Activated CD8-positive, alpha-beta T cell treated with anti-CD3 and anti-CD28 coated beads, Interleukin-2, amount 10 ng/mL, durations not matched to agents 7 days and 5 days (primary cell): Measurements from ENCODE around the gene CIZ1. TPM values are rescaled to one million over a fixed set of nuclear protein-coding genes. Genes with fewer than 3 reads are reported as not detected.
A peak's percentile ranks its signal among the peaks of the same experiment; 100 is the strongest.

Source experiments
- ATAC-seq: fragments of 150-1000 bp; cut with Tn5 transposase; one replicate; pipeline ENCODE4 v1.10.0; 2021; ENCODE audit warnings: moderate library complexity
- CTCF ChIA-PET: fragments of 350-600 bp; sonication (Branson Sonifier 250); formaldehyde crosslinking; loops from one replicate; lab custom pipeline; 2021; ENCODE audit warnings: antibody characterized with exemption; lab: Charles Lee
- POLR2A ChIA-PET: fragments of 350-600 bp; sonication (Branson Sonifier 250); formaldehyde crosslinking; loops from one replicate; lab custom pipeline; 2021; ENCODE audit warnings: antibody characterized with exemption; lab: Charles Lee
- DNase-seq: peaks from one replicate; pipeline ENCODE4 v3.0.0-alpha.2; 2020
- H3K27ac Mint-ChIP-seq: one replicate; pipeline ENCODE4 v1.8.0; 2021; ENCODE audit warnings: mild to moderate bottlenecking, mixed read lengths
- H3K27me3 Mint-ChIP-seq: one replicate; pipeline ENCODE4 v1.8.0; 2021; ENCODE audit warnings: low read depth, mixed read lengths
- H3K36me3 Mint-ChIP-seq: one replicate; pipeline ENCODE4 v1.8.0; 2021; ENCODE audit warnings: low read depth, mixed read lengths
- H3K4me1 Mint-ChIP-seq: one replicate; pipeline ENCODE4 v1.8.0; 2021; ENCODE audit warnings: low read depth, mixed read lengths
- H3K4me3 Mint-ChIP-seq: one replicate; pipeline ENCODE4 v1.8.0; 2021; ENCODE audit warnings: mild to moderate bottlenecking, mixed read lengths
- H3K9me3 Mint-ChIP-seq: one replicate; pipeline ENCODE4 v1.8.0; 2022; ENCODE audit warnings: mixed read lengths; ENCODE audit not compliant: insufficient read depth
- total RNA-seq, 2 experiments: library from RNA; stranded (reverse); gene quantifications; one replicate each; pipeline ENCODE4 v1.2.3, GENCODE V29; 2021

Gene CIZ1
- total RNA-seq, 2 experiments from 2014 or later, result 121 to 127 TPM

GRCh38 chr9:128219831-128220230 lies 28.5 kb upstream of the CIZ1 start:
- ATAC-seq (no peak), DNase-seq (no peak)
- Mint-ChIP-seq H3K4me1 (peaks cover 14% of the 10 kb centered on the region), H3K4me3 (no peak overlapping the region), H3K36me3 (no peaks in the 10 kb centered on the region), H3K27ac (no peak overlapping the region), H3K9me3 (no peaks in the 10 kb centered on the region), H3K27me3 (no peaks in the 10 kb centered on the region)
- POLR2A ChIA-PET, result no interaction called here
- CTCF ChIA-PET, result interaction anchor here (0.6 kb wide), 1 partner anchor 480 kb away, joined by 3 read pairs; no protein-coding TSS in a partner anchor

GRCh38 chr9:128218518-128219389 lies 27.4 kb upstream of the CIZ1 start:
- Mint-ChIP-seq H3K4me1 (peaks cover 14% of the 10 kb centered on the region), H3K36me3 (no peaks in the 10 kb centered on the region), H3K27ac (peak overlapping the region; percentile 68), H3K4me3 (peak overlapping the region; percentile 74), H3K27me3 (no peaks in the 10 kb centered on the region), H3K9me3 (no peaks in the 10 kb centered on the region)
- ChIA-PET CTCF (interaction anchor here (1.0 to 2.2 kb wide), 3 partner anchors 15 to 29 kb away, joined by 3 to 5 read pairs (median 3); no protein-coding TSS in a partner anchor), POLR2A (no interaction called here)
- DNase-seq (peak; percentile 96), ATAC-seq (peak; percentile 96)

DNA sequence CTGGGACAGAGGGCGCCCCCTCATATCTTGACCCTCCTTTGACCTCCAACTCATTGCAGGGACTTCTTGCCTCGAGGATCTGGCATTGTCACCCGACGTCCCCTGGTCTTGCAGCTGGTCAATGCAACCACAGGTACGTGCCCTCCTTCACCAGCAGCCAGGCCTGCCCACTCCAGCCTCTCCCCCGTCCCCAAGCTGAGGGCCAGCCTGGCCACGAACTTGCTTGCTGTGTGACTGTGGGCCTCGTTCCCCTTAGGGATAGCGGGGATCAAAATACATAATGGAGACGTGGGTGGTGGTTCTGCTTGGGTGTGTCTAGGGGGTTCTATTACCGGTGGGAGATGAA lies 26.8 kb upstream of the CIZ1 start:
- Mint-ChIP-seq H3K4me1 (peaks cover 14% of the 10 kb centered on the region), H3K27me3 (no peaks in the 10 kb centered on the region), H3K36me3 (no peaks in the 10 kb centered on the region), H3K4me3 (peak overlapping the region; percentile 74), H3K9me3 (no peaks in the 10 kb centered on the region), H3K27ac (peak overlapping the region; percentile 68)
- CTCF ChIA-PET, result interaction anchor here (1.0 to 2.2 kb wide), 3 partner anchors 15 to 28 kb away, joined by 3 to 5 read pairs (median 3); no protein-coding TSS in a partner anchor
- ATAC-seq, result no peak
- no peak for DNase-seq
- POLR2A ChIA-PET, result no interaction called here

DNA sequence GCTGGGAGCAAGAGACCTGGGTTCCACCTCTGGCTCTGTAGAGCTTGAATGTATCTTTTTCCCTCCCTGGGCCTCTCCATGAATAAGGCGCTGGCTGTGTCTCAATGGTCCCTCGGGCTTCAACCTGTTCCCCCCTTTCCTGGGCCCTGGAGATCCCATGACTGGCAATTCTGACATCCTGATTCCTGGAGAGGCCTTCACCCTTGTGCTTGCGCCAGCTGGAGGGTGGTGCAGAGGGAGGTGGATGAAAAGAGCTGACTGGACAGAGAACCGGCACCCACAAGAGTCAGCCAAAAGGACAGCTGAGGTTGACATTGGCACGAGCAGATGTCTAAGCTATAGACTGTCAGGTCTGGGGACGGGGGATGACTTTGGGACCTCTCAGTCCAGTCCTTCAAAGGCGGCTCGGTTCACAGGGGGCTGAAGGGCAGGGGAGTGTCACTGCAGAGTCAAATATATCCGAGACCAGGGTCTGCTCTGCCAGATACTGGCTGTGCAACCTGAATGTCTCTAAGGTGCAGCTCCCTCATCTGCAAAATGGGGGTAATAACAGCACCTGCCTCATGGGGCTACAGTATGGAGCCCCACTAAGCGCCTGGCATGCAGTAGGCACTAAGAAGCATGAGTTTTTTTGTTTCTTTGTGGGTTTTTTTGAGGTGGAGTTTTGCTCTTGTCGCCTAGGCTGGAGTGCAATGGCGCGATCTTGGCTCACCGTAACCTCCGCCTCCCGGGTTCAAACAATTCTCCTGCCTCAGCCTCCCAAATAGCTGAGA lies 25.6 kb upstream of the CIZ1 start:
- Mint-ChIP-seq H3K9me3 (no peaks in the 10 kb centered on the region), H3K4me1 (peaks cover 14% of the 10 kb centered on the region), H3K27me3 (peaks cover 5% of the 10 kb centered on the region), H3K4me3 (no peak overlapping the region), H3K27ac (no peak overlapping the region), H3K36me3 (no peaks in the 10 kb centered on the region)
- ChIA-PET CTCF (interaction anchor here (2.2 kb wide), 1 partner anchor 27 kb away, joined by 5 read pairs; no protein-coding TSS in a partner anchor), POLR2A (no interaction called here)
- no peak for DNase-seq
- ATAC-seq, result no peak

DNA sequence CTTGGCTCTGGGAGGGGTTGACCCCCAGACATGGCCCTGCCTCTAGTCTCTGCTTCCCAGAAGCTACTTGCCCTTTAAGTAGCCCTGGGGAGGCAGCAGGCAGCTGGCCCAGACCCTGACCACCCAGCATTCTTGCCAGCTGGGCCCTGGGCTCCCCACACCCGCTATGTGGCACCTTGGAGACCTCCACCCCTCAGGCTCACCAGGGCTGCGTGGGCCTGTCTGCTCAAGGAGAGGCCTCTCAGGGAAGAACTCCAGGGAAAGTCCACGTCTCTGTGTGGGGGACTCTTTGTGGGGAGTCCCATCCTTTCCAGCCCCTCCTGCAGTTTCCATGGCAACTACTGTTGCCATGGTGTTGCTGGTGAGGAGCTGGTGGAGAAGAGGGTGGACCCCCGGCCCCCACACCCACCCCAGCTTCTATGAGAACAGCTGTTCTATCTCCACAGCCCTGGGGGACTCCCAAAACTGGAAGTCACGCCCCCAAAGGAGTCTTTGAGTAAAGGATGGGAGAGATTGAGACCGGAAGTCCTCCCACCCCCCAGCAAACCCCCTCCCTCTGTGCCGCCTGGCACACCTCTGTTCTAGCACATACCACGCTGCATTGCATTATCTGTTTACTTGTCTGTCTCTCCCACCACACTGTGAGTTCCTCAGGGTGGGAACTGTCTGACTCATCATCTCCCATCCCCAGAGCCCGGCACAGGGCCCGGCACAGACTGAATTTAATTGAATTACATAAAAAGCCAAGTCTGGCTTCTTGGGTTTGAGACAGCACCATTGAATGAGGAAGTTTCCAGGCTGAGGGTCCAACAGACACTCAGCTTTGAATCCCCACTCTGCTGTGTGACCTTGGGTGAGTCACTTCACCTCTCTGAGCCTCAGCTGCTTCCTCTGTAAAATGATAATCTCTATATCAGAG lies 24.4 kb upstream of the CIZ1 start:
- POLR2A ChIA-PET, result no interaction called here

DNA sequence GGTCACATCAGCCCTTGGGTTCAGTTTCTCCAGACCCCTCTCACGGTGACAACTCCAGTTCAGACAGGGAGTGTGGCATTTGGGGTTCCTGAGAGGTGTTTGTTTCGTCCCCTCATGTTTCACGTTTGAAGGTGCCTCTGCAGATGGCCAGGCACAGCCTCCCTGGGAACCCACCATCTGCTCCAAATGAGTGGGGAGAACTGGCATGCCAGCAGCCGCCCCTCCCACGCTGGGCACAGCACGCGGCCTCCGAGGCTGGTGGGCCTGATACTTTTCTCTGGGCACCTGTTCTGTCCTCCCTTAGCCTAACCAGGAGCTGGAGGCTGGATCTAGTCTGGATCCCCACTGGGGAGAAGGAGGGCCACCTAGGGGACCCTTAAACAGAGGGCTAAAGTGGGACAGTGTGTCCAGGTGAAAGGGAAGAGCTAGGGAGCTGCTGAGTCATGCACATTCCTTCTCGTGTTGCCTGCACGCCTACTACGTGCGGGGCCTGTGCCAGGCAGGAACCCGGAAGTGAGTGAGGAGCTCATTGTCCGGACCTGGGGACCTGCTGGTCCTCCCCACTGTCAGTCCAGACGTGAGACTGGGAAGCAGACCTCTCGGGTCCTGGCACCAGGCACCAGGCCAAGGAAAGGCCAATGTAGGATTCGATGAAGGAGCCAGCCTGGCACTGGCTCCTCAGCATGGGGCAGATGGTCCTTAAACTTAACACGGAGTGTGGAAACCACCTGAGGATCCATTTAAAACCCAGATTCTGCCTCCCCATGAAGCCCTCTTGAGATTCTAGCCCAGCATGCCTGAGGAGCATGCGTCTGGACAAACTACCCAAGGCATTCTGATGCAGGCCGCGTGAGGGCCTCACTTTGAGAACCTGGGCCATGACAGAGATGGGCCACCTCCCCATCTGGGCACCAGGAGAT lies 23.5 kb upstream of the CIZ1 start:
- Mint-ChIP-seq H3K4me3 (no peak overlapping the region), H3K36me3 (no peaks in the 10 kb centered on the region), H3K4me1 (peaks cover 14% of the 10 kb centered on the region), H3K9me3 (no peaks in the 10 kb centered on the region), H3K27me3 (peaks cover 13% of the 10 kb centered on the region), H3K27ac (no peak overlapping the region)
- CTCF ChIA-PET, result no interaction called here
- no peak for DNase-seq
- POLR2A ChIA-PET, result no interaction called here
- ATAC-seq, result no peak

More for the DNA sequence above, 24.4 kb upstream of the CIZ1 start:
- H3K27me3 Mint-ChIP-seq, result peaks cover 13% of the 10 kb centered on the region
- H3K4me1 Mint-ChIP-seq, result peaks cover 14% of the 10 kb centered on the region
- H3K36me3 Mint-ChIP-seq, result no peaks in the 10 kb centered on the region
- CTCF ChIA-PET, result no interaction called here
- H3K4me3 Mint-ChIP-seq, result no peak overlapping the region
- no peak for ATAC-seq
- H3K27ac Mint-ChIP-seq, result no peak overlapping the region
- no peaks in the 10 kb centered on the region for H3K9me3 Mint-ChIP-seq
- no peak for DNase-seq

DNA sequence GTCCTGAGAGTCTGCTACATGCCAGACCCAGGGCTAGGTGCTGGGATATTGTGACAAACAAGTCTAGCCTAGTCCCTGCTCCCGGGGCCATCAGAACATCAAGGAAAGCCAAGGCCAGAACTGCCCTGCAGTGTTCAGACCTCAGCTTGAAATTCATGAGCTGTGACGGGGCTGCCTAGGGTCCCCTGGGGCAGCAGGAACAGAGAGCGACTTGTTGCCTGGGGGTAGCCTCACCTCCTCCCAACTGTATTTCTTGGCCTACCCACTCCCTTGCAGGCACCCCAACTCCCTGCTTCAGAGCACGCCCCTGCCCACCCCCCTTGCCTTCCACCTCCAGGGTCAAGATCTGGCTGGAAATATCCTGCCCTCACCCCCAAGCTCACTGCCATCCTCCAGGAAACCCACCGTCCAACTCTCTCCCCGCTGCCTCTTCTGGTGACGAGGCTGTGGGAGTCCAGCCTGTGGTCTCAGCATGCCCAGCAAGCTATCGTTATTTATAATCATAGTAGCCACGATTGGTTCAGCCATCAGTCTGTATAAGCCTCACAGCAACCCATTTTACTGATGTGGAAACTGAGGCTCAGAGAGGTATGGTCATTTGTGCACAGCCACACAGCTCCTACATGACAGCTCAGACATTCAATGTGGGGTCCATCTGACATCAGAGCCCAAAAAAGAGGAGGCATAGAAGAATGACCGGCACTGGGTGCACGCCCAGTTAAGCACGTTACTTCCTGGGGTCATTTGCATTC lies 22.6 kb upstream of the CIZ1 start:
- H3K36me3 Mint-ChIP-seq, result no peaks in the 10 kb centered on the region
- POLR2A ChIA-PET, result no interaction called here
- ATAC-seq, result no peak
- no peak overlapping the region for H3K4me3 Mint-ChIP-seq
- CTCF ChIA-PET, result no interaction called here
- H3K27ac Mint-ChIP-seq, result no peak overlapping the region
- H3K4me1 Mint-ChIP-seq, result peaks cover 12% of the 10 kb centered on the region
- no peaks in the 10 kb centered on the region for H3K9me3 Mint-ChIP-seq
- no peak for DNase-seq
- peaks cover 13% of the 10 kb centered on the region for H3K27me3 Mint-ChIP-seq

GRCh38 chr9:128211981-128212281 lies 20.6 kb upstream of the CIZ1 start:
- DNase-seq (no peak), ATAC-seq (no peak)
- Mint-ChIP-seq H3K27ac (no peak overlapping the region), H3K4me1 (no peaks in the 10 kb centered on the region), H3K9me3 (no peaks in the 10 kb centered on the region), H3K4me3 (no peak overlapping the region), H3K36me3 (no peaks in the 10 kb centered on the region), H3K27me3 (peaks cover 13% of the 10 kb centered on the region)
- ChIA-PET CTCF (interaction anchor here (1.4 kb wide), 1 partner anchor 208 kb away, joined by 3 read pairs; the partner anchor contains the start of gene CERCAM), POLR2A (no interaction called here)

DNA sequence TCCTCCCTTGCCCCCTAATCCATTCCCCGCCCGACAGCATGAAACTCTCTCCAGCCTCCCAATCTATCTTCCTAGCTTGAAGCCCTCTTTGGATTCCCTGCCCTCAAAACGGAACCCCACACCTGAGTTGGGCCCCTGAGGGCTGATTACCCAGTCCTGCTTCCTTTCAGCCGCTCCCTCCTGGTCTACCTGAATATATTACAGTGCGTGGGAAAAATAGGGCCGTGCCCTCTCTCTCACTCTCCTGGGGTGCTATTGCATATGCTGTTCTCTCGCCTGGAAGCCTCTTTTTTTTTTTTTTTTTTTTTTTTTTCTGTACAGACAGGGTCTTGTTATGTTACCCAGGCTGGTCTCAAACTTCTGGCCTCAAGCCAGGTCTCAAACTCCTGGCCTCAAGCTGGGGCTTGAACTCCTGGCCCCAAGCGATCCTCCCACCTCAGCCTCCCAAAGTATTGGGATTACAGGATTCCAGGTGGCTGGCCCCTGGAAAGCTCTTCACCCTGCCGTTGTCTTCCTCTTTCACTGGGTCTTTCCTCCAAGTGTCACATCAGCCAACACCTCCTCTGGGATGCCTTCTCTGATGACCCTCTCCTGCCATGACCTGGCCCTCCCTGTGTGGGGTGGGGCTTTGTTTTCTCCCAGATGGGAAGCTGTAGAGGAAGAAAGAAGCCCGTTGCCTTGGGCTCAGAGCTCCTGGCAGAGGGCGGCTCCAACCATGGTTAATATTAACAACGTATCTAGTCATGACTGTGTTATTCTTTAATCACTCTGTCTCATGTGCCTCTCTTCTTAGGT lies 20.0 kb upstream of the CIZ1 start:
- ChIA-PET CTCF (interaction anchor here (1.4 kb wide), 1 partner anchor 209 kb away, joined by 3 read pairs; the partner anchor contains the start of gene CERCAM), POLR2A (no interaction called here)
- ATAC-seq (no peak), DNase-seq (no peak)
- Mint-ChIP-seq H3K36me3 (no peaks in the 10 kb centered on the region), H3K9me3 (no peaks in the 10 kb centered on the region), H3K4me1 (no peaks in the 10 kb centered on the region), H3K4me3 (no peak overlapping the region), H3K27me3 (peaks cover 19% of the 10 kb centered on the region), H3K27ac (no peak overlapping the region)
